ENCODE results near the gene ASXL1. TPM values are rescaled to one million over a fixed set of nuclear protein-coding genes. Genes with fewer than 3 reads are reported as not detected.
A peak's percentile ranks its signal among the peaks of the same experiment; 100 is the strongest.
"Not testable (repeated sequence)": the region's sequence is repeated elsewhere in the genome, so short reads cannot be mapped to it uniquely, and the experiment has no call there.

Gene ASXL1
- total RNA-seq, 2 experiments from 2014 or later = 155 to 162 TPM

DNA sequence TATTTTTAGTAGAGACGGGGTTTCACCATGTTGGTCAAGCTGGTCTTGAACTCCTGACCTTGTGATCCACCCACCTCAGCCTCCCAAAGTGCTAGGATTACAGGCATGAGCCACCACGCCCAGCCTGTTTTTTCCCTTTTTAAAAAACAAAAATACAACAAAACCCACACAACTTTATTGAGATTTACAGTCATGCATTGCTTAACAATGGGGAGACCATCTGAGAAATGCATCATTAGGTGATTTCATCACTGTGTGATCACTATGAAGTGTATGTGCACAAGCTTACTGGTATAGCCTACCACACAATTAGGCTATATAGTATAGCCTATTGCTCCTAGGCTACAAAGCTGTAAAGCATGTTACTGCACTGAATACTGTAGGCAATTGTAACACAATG lies 17.1 kb upstream of the ASXL1 start:
- H3K27ac Mint-ChIP-seq; H3K4me3 Mint-ChIP-seq; H3K27me3 Mint-ChIP-seq (ENCODE audit: low read depth); H3K9me3 Mint-ChIP-seq; DNase-seq; CTCF ChIA-PET; H3K4me1 Mint-ChIP-seq (ENCODE audit: low read depth); H3K36me3 Mint-ChIP-seq (ENCODE audit: low read depth); intact Hi-C loops (cut with micrococcal nuclease): not testable (repeated sequence)

DNA sequence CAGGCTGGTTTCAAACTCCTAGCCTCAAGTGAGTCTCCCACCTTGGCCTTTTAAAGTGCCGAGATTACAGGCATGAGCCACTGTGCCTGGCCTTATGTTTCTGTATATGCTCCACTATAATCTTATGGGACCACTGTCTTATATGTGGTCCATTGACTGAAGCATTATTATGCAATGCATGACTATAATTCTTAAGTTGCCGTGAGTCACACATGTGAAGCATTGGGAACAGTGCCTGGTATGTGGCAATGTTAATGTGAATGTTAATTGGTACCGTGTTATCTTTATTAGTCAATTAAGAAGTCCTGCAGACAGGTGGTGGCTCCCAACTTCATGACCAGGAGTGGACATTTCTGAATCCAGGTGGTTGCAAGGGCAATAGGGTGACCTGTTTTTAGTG lies 14.7 kb upstream of the ASXL1 start:
- intact Hi-C loops (cut with micrococcal nuclease) = no loop called here
- H3K36me3 Mint-ChIP-seq (ENCODE audit: low read depth) = peaks cover 12% of the 10 kb centered on the region
- no peaks in the 10 kb centered on the region for H3K27me3 Mint-ChIP-seq (ENCODE audit: low read depth)
- no peaks in the 10 kb centered on the region for H3K9me3 Mint-ChIP-seq
- no peak overlapping the region for H3K27ac Mint-ChIP-seq
- no peak for DNase-seq
- CTCF ChIA-PET = interaction anchor here (0.8 kb wide), 1 partner anchor 12 kb away, joined by 5 read pairs; no protein-coding TSS in a partner anchor
- H3K4me1 Mint-ChIP-seq (ENCODE audit: low read depth) = peaks cover 4% of the 10 kb centered on the region
- H3K4me3 Mint-ChIP-seq = no peak overlapping the region

DNA sequence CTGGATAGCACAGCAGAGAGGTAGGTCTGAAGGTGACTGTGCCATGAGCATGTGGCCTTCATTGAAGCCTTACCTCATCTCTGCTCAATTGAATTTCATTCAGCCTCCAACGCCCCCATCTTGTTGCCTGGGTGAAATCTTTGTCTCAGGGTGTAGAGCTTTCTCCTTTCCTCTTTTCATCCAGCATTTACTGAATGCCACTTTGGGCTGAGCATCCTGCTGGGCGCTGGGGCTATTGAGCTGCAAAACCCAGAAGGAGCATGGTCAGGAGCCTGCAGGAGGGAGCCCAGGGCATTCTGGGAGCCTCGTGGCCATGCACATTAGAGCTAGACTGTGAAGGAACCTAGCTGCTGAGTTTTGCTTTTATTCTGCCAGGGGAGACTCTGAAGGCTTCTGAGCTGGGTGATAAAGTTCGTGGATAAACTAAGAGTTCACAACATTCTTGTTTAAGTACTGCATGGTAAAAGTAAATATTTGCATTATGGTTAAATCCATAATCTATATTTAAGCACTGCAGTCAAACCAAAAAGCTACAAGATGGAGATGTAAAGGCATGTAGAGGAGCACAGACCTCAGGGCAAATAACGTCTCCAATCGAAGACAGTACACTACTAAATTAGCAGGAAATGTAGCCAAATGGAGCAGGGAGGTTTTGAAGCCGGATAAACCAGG lies 13.2 kb upstream of the ASXL1 start:
- no peaks in the 10 kb centered on the region for H3K27me3 Mint-ChIP-seq (ENCODE audit: low read depth)
- peaks cover 11% of the 10 kb centered on the region for H3K36me3 Mint-ChIP-seq (ENCODE audit: low read depth)
- peaks cover 4% of the 10 kb centered on the region for H3K4me1 Mint-ChIP-seq (ENCODE audit: low read depth)
- no peaks in the 10 kb centered on the region for H3K9me3 Mint-ChIP-seq
- peak overlapping the region; percentile 41 for H3K27ac Mint-ChIP-seq
- intact Hi-C loops (cut with micrococcal nuclease) = no loop called here
- DNase-seq = no peak
- no peak overlapping the region for H3K4me3 Mint-ChIP-seq
- CTCF ChIA-PET = interaction anchor here (0.8 to 1.4 kb wide), 2 partner anchors 11 to 36 kb away, joined by 3 read pairs; no protein-coding TSS in a partner anchor

DNA sequence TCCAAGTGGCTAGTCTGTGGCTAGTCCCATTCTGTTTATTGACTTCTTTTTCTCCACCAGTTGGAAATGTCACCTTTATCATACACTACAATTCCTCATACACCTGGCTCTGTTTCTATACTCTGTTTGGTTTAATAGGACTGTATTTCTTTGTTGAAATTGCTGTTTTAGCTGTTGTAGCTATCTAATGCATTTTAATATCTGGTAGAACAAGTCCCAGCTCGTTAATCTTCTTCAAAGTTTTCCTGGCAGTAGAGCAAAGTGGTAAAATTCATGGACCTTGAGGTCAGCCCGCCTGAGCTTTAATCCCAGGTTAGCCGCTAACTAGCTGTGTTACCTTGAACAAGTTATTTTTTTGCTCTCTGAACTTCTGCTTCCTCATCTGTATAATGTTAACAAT lies 9.9 kb upstream of the ASXL1 start:
- Mint-ChIP-seq H3K9me3 (no peaks in the 10 kb centered on the region), H3K27ac (no peak overlapping the region), H3K27me3 (ENCODE audit: low read depth) (no peaks in the 10 kb centered on the region), H3K36me3 (ENCODE audit: low read depth) (peaks cover 7% of the 10 kb centered on the region), H3K4me1 (ENCODE audit: low read depth) (no peaks in the 10 kb centered on the region), H3K4me3 (no peak overlapping the region)
- DNase-seq = no peak
- intact Hi-C loops (cut with micrococcal nuclease) = no loop called here
- CTCF ChIA-PET = interaction anchor here (0.7 kb wide), 1 partner anchor 430 kb away, joined by 3 read pairs; no protein-coding TSS in a partner anchor

DNA sequence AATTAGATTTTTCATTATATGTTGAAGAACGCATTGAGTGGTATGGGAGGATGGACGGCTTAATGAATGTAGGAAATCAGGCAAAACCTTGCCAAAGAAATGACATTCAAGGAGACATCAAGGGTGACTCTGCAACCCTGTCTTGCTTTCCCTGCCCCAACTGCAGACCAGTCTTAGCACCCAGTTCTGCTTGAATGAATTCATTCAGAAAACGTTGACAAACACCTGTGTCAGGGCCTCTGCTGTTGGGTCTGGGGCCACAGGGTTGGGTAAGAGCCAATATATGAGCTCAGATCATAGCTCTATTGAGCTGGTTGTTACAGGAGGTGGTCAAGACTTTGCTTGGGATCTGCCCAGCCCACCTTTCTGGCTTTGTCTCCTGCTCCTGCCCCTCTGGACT lies 7.7 kb upstream of the ASXL1 start:
- no peak for DNase-seq
- CTCF ChIA-PET = no interaction called here
- peaks cover 17% of the 10 kb centered on the region for H3K4me1 Mint-ChIP-seq (ENCODE audit: low read depth)

DNA sequence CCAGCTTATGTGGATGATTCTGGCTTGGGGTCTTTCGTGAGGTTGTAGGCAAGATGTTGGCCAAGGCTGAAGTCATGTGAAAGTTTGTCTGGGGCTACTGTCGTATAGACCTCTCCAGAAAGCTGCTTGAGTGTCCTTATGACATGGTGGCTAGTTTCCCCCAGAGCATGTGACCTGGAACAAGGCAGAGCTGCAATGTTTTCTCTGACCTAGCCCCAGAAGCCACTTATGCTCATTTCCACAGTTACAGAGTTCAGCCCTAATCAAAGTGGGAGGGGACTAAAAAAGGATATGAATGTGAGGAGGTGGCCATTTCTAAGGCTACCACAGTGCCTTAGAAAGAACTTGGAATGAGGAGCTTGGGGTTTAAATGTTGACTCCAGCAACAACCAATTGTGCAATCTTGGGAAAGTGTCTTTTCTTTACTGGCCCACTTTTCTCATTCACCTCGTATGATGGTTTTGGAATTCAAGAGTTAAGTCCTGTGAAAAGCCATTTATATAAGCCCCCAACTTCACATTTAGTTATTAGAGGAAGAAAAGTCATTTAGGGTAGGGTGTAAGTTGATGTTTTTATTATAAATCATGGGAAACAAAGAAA lies 5.9 kb upstream of the ASXL1 start:
- Mint-ChIP-seq H3K4me1 (ENCODE audit: low read depth) (peaks cover 32% of the 10 kb centered on the region), H3K36me3 (ENCODE audit: low read depth) (peaks cover 7% of the 10 kb centered on the region), H3K4me3 (no peak overlapping the region), H3K27me3 (ENCODE audit: low read depth) (no peaks in the 10 kb centered on the region), H3K27ac (no peak overlapping the region), H3K9me3 (no peaks in the 10 kb centered on the region)
- no peak for DNase-seq
- CTCF ChIA-PET = interaction anchor here (1.0 kb wide), 1 partner anchor 31 kb away, joined by 3 read pairs; no protein-coding TSS in a partner anchor
- intact Hi-C loops (cut with micrococcal nuclease) = no loop called here

More for the DNA sequence above, 7.7 kb upstream of the ASXL1 start:
- Mint-ChIP-seq H3K4me3 (no peak overlapping the region), H3K36me3 (ENCODE audit: low read depth) (peaks cover 7% of the 10 kb centered on the region), H3K27me3 (ENCODE audit: low read depth) (no peaks in the 10 kb centered on the region), H3K27ac (no peak overlapping the region), H3K9me3 (no peaks in the 10 kb centered on the region)
- intact Hi-C loops (cut with micrococcal nuclease) = no loop called here

DNA sequence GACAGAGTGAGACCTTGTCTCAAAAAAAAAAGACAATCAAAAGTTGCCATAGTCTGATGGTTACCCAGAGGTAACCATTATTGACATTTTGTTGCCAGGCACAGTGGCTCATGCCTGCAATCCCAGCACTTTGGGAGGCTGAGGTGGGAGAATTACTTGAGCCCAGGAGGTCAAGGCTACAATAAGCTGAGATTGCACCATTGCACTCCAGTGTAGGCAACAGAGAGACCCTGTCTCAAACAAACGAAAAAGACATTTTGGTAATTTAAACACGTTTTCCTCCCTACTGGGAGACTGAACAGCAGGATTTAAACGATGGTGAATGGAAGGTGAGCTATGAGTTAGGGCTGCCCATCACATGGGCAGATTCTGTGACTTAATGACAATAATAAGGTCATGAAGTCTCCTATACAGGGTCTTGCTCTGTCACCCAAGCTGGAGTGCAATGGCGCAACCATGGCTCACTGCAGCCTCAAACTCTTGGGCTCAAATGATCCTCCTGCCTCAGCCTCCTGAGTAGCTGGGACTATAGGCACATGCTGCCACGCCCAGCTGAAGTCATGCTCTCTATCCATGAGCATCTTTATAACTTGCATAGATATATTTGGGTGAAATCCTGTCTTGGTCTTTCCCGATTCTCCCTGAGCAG lies 4.2 kb upstream of the ASXL1 start:
- intact Hi-C loops (cut with micrococcal nuclease) = loop anchor here (2.0 kb wide), 1 partner anchor 155 kb away; no protein-coding TSS in a partner anchor
- no peak overlapping the region for H3K4me3 Mint-ChIP-seq
- DNase-seq = no peak
- CTCF ChIA-PET = no interaction called here
- H3K27me3 Mint-ChIP-seq (ENCODE audit: low read depth) = no peaks in the 10 kb centered on the region
- H3K4me1 Mint-ChIP-seq (ENCODE audit: low read depth) = peaks cover 37% of the 10 kb centered on the region
- peaks cover 3% of the 10 kb centered on the region for H3K36me3 Mint-ChIP-seq (ENCODE audit: low read depth)
- H3K27ac Mint-ChIP-seq = peak overlapping the region; percentile 92
- no peaks in the 10 kb centered on the region for H3K9me3 Mint-ChIP-seq

DNA sequence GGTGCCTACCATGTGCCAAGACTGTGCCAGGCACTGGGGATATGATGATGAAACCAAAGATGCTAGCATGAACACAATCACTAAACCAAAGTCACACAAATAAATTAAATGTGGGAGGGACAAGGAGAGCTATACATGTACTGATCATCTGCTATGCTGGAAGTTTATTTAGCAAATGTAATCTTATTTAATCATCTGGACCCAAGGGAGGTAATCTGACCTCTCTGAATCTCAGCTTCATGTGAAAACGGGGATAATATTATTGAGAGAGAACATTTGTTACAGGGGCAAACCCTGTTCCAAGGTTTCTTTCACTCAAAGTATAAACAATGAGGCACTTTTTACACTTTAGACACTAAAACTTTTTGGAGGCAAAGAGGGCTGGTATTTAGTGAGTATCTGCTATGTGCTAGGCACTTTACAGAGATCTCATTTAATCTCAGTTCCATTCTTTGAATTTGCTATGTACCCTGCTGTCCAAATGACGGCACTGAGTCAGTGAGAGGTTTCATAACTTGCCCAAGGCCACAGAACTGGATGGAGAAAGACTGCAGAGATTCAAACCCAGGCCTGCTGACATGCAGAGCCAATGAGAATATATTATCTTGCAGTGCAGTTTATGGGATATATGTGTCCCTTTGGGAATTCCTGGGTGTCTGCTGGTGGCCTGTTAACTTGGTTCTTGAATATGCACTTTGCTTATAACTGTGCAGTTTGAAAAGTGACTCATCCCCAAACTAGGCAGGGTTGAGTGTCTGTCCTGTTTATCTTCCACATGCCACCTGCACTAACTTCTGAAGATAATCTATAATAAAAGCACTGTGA lies 3.3 kb upstream of the ASXL1 start:
- CTCF ChIA-PET = no interaction called here
- intact Hi-C loops (cut with micrococcal nuclease) = loop anchor here (1.0 to 5.0 kb wide), 12 partner anchors 11 to 633 kb away; partner anchors contain the start of genes BCL2L1, NOL4L and TM9SF4
- no peaks in the 10 kb centered on the region for H3K27me3 Mint-ChIP-seq (ENCODE audit: low read depth)
- DNase-seq = peak; percentile 52
- no peaks in the 10 kb centered on the region for H3K9me3 Mint-ChIP-seq
- peaks cover 38% of the 10 kb centered on the region for H3K4me1 Mint-ChIP-seq (ENCODE audit: low read depth)
- H3K36me3 Mint-ChIP-seq (ENCODE audit: low read depth) = peaks cover 9% of the 10 kb centered on the region
- H3K4me3 Mint-ChIP-seq = no peak overlapping the region
- peak overlapping the region; percentile 92 for H3K27ac Mint-ChIP-seq

DNA sequence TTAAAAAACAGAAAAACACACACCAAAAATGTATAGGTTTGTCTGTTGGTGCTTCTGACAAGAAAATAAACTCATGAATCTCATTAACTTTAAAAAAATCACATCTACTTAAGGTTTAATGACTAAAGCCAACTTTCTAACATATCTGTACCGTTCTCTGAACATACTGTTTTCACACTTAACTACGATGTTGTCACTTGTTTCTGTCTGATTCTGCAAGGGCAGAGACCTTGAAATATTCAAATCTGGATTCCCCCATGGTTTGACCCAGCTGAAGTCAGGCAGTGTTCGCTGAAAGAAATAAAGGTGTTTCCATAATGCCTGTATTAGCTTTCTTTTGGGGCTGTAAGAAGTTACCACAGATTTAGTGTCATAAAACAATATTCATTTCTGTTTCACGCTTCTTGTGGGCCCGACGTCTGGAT lies 2.7 kb upstream of the ASXL1 start:
- Mint-ChIP-seq H3K4me3 (peak overlapping the region; percentile 11), H3K4me1 (ENCODE audit: low read depth) (peaks cover 42% of the 10 kb centered on the region), H3K27ac (peak overlapping the region; percentile 92), H3K27me3 (ENCODE audit: low read depth) (no peaks in the 10 kb centered on the region), H3K36me3 (ENCODE audit: low read depth) (peaks cover 15% of the 10 kb centered on the region), H3K9me3 (no peaks in the 10 kb centered on the region)
- intact Hi-C loops (cut with micrococcal nuclease) = loop anchor here (1.0 to 5.0 kb wide), 12 partner anchors 11 to 633 kb away; partner anchors contain the start of genes BCL2L1, NOL4L and TM9SF4
- CTCF ChIA-PET = interaction anchor here (1.0 to 1.4 kb wide), 3 partner anchors 11 to 403 kb away, joined by 3 to 5 read pairs (median 3); no protein-coding TSS in a partner anchor
- peak; percentile 61 for DNase-seq

DNA sequence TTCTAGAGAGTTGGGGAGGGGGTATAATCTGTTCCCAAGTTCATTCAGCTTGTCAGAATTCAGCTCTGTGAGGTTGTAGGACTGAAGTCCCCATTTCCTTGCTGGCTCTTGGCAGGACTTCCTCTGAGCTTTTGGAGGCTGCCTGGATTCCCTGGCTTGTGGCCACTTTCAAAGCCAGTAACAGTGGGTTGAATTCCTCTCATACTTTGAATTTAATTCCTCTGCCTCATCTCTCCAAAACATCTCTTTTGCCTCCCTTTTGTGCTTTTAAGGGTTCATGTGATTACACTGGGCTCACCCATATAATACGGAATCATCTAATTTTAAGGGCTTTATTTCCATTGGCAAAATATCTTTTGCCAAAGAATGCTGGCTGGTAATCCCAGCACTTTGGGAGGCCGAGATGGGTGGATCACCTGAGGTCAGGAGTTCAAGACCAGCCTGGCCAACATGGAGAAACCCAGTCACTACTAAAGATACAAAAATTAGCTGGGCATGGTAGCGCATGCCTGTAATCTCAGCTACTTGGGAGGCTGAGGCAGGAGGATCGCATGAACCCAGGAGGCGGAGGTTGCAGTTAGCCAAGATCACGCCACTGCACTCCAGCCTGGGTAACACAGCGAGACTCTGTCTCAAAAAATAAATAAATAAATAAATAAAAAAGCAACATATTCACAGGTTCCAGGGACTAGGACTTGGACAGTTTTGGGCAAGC lies 2.1 kb upstream of the ASXL1 start:
- intact Hi-C loops (cut with micrococcal nuclease) = loop anchor here (1.0 to 5.0 kb wide), 12 partner anchors 10 to 634 kb away; partner anchors contain the start of genes BCL2L1, NOL4L and TM9SF4
- peak overlapping the region; percentile 92 for H3K27ac Mint-ChIP-seq
- CTCF ChIA-PET = interaction anchor here (0.7 to 1.4 kb wide), 6 partner anchors 11 to 403 kb away, joined by 3 to 6 read pairs (median 4); no protein-coding TSS in a partner anchor
- H3K36me3 Mint-ChIP-seq (ENCODE audit: low read depth) = peaks cover 17% of the 10 kb centered on the region
- not testable (repeated sequence) for DNase-seq; H3K27me3 Mint-ChIP-seq (ENCODE audit: low read depth); H3K9me3 Mint-ChIP-seq
- H3K4me3 Mint-ChIP-seq = peak overlapping the region; percentile 11
- peaks cover 48% of the 10 kb centered on the region for H3K4me1 Mint-ChIP-seq (ENCODE audit: low read depth)

Data from activated naive CD4-positive, alpha-beta T cell treated with anti-CD3 and anti-CD28 coated beads for 36 hours (primary cell).